Measurements from ENCODE around the gene COL6A5. TPM values are rescaled to one million over a fixed set of nuclear protein-coding genes. Genes with fewer than 3 reads are reported as not detected.

The COL6A5 gene
- total RNA-seq, 4 donors from 2014 or later = 0.15 to 2.1 (median 0.44) TPM

DNA sequence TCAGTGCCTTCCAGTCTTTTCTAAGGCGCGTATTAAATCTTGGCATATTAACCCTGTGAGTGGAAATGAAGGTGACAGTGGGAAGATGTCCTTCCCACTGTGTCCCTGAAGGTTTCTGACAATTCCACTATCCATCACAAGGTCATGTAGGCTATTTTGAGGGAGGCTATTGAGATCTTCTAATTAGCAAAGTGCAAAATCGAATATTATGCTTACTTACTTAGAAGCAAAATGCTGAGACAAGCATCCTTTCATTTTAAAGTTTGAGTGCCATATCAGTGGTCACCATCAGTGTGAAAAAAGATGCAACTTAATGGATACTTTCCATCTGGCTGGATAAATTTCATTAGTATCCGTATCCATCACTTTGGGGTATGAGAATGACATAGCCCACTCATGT, 77.6 kb downstream of the COL6A5 start:
- no peaks in the 10 kb centered on the region for H3K9me3 ChIP-seq
- H3K27me3 ChIP-seq = no peaks in the 10 kb centered on the region
- DNase-seq (ENCODE audit: low spot score in 2 of 2) = no peak
- no peak for TF ChIP-seq POLR2AphosphoS5 (IDR thresholded peaks at IDR 0.05)
- TF ChIP-seq, protein P1, sequence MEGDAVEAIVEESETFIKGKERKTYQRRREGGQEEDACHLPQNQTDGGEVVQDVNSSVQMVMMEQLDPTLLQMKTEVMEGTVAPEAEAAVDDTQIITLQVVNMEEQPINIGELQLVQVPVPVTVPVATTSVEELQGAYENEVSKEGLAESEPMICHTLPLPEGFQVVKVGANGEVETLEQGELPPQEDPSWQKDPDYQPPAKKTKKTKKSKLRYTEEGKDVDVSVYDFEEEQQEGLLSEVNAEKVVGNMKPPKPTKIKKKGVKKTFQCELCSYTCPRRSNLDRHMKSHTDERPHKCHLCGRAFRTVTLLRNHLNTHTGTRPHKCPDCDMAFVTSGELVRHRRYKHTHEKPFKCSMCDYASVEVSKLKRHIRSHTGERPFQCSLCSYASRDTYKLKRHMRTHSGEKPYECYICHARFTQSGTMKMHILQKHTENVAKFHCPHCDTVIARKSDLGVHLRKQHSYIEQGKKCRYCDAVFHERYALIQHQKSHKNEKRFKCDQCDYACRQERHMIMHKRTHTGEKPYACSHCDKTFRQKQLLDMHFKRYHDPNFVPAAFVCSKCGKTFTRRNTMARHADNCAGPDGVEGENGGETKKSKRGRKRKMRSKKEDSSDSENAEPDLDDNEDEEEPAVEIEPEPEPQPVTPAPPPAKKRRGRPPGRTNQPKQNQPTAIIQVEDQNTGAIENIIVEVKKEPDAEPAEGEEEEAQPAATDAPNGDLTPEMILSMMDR (IDR thresholded peaks at IDR 0.05) = no peak
- no peak for TF ChIP-seq EP300 (IDR thresholded peaks at IDR 0.05)
- TF ChIP-seq POLR2A (IDR thresholded peaks at IDR 0.05) = no peak
- 92% methylated on average over 4 of the region's 4 CpGs for WGBS
- H3K36me3 ChIP-seq = no peaks in the 10 kb centered on the region
- no peaks in the 10 kb centered on the region for H3K4me1 ChIP-seq
- no peak overlapping the region for H3K27ac ChIP-seq
- H3K4me3 ChIP-seq = no peak overlapping the region

DNA sequence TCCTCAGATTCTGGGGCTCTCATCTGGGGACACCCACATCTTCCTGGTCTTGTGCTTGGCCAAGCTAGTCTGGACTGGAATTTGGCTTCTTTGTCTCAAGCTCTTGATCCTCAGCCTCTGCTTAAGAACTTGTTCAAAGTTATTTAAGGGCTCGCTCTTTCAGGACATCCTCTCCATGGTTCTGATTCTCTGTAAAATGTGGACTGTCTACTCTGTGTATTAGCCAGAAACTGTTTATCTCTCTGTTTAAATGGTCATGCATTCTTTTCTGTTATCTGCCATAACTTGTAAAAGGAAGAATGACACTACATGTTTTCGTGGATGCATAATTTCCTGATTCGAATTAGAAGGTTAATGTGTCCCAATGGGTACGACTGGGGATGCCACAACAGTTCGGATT, 79.4 kb downstream of the COL6A5 start:
- no peaks in the 10 kb centered on the region for H3K4me1 ChIP-seq
- WGBS = 72% methylated on average over 5 of the region's 5 CpGs
- H3K27ac ChIP-seq = no peak overlapping the region
- TF ChIP-seq EP300 (IDR thresholded peaks at IDR 0.05) (no peak), POLR2AphosphoS5 (IDR thresholded peaks at IDR 0.05) (no peak), POLR2A (IDR thresholded peaks at IDR 0.05) (no peak)
- TF ChIP-seq, protein P1 (IDR thresholded peaks at IDR 0.05) = no peak
- H3K27me3 ChIP-seq = no peaks in the 10 kb centered on the region
- DNase-seq (ENCODE audit: low spot score in 2 of 2) = no peak
- H3K4me3 ChIP-seq = no peak overlapping the region
- H3K9me3 ChIP-seq = no peaks in the 10 kb centered on the region
- H3K36me3 ChIP-seq = no peaks in the 10 kb centered on the region

DNA sequence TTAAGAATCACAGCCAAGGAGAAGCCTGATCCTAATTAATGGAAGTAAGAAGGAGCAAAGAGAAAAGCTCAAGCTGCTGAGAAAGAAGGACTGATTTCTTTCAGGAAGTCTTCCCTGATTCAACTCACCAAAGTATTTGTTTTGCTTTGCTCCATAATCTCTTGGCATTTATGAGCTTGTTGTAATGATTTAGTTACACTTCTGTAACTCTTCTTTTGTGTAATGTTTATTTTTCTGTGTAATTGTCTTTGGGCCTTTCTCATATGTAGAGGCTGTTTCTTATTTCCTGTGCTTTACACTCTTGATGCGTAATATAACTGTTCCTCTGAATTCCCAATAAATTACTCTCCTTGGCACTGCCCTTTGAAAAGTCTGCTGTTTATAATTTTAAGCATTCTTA, 80.0 kb downstream of the COL6A5 start:
- no peaks in the 10 kb centered on the region for H3K9me3 ChIP-seq
- no peak overlapping the region for H3K27ac ChIP-seq
- no peak for TF ChIP-seq EP300 (IDR thresholded peaks at IDR 0.05)
- TF ChIP-seq POLR2AphosphoS5 (IDR thresholded peaks at IDR 0.05) = no peak
- TF ChIP-seq, protein P1 (IDR thresholded peaks at IDR 0.05) = no peak
- no peak for TF ChIP-seq POLR2A (IDR thresholded peaks at IDR 0.05)
- no peaks in the 10 kb centered on the region for H3K36me3 ChIP-seq
- no peaks in the 10 kb centered on the region for H3K4me1 ChIP-seq
- no peaks in the 10 kb centered on the region for H3K27me3 ChIP-seq
- 71% methylated on average over 1 of the region's 1 CpG for WGBS
- DNase-seq (ENCODE audit: low spot score in 2 of 2) = no peak
- no peak overlapping the region for H3K4me3 ChIP-seq

DNA sequence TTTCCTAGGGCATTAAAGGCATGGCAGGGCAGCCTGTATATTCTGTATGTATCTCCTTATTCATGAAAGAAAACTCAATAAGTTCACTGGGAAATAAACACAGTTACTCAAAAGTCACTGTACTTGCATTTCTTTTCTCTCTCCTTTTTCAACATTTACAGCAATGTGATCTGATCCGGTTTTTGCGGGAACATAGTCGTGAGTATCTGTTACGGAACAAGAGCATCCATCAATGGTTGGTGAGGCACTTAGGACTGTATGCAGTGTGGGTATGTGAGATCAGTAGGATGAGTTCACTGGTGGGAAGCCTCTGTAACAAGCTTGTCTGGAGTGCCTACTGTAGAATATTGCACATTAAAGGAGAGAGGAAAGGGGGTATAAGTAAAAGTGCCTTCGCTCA, 80.7 kb downstream of the COL6A5 start:
- TF ChIP-seq POLR2A (IDR thresholded peaks at IDR 0.05) (no peak), EP300 (IDR thresholded peaks at IDR 0.05) (no peak), POLR2AphosphoS5 (IDR thresholded peaks at IDR 0.05) (no peak)
- TF ChIP-seq, protein P1 (IDR thresholded peaks at IDR 0.05) = no peak

DNA sequence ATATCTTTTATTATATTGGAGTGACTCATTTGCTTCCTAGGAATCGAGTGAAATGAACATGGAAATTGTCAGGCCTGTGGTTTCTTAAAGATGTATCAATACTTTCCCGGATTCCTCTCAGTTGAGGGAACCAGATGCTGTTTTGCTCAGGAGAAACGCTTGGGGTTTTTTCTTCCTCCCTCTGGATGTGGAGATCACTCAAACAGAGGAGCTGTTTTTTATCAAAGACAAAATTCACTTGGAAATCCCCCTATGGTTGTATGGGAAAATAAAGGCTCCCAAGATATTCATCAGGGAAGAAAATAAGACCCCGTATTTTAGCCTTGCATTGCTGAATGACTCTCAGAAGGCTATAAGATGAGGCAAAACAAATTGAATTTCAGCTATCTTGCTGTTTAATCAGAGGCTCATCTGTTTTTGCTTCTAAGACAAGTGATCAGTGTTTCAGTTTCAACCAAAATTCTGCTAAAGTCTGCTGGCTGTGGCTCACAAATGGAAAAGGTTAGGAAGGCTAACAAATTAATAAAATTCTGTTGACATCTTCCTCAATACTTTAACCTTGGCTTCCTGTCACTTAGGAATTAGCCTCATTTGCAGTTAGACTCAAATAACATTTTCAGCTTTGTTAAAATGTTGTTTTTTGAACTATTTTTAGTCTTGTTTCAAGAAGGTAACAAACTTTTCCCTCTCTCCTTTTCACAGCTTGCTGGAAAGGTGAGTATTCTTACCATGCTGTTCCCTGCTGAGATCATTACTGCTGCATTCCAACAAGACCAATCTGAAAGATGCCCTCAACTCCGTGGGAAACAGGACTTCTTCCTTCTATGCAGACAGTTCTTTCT, 83.6 kb downstream of the COL6A5 start:
- no peak overlapping the region for H3K27ac ChIP-seq
- DNase-seq (ENCODE audit: low spot score in 2 of 2) = no peak
- H3K4me1 ChIP-seq = no peaks in the 10 kb centered on the region
- WGBS = 52% methylated on average over 5 of the region's 5 CpGs
- no peaks in the 10 kb centered on the region for H3K36me3 ChIP-seq
- no peaks in the 10 kb centered on the region for H3K9me3 ChIP-seq
- TF ChIP-seq EP300 (IDR thresholded peaks at IDR 0.05) (no peak), POLR2A (IDR thresholded peaks at IDR 0.05) (no peak), POLR2AphosphoS5 (IDR thresholded peaks at IDR 0.05) (no peak)
- TF ChIP-seq, protein P1 (IDR thresholded peaks at IDR 0.05) = no peak
- no peaks in the 10 kb centered on the region for H3K27me3 ChIP-seq
- H3K4me3 ChIP-seq = no peak overlapping the region

More for the DNA sequence above, 80.7 kb downstream of the COL6A5 start:
- Histone ChIP-seq H3K36me3 (no peaks in the 10 kb centered on the region), H3K27ac (no peak overlapping the region), H3K4me3 (no peak overlapping the region), H3K9me3 (no peaks in the 10 kb centered on the region), H3K4me1 (no peaks in the 10 kb centered on the region), H3K27me3 (no peaks in the 10 kb centered on the region)
- 88% methylated on average over 5 of the region's 5 CpGs for WGBS
- no peak for DNase-seq (ENCODE audit: low spot score in 2 of 2)

Data from suprapubic skin (tissue), 4 donors.